HG02884 (cell line): Measurements from ENCODE around the gene CORIN.
A peak's percentile ranks its signal among the peaks of the same experiment; 100 is the strongest.

Experiments used
- ATAC-seq: cut with Tn5 transposase; IDR thresholded peaks from one replicate; pipeline ENCODE4 v1.9.1; 2021; ENCODE audit warnings: mild to moderate bottlenecking, moderate library complexity; ENCODE audit not compliant: unreplicated experiment

The CORIN gene

DNA sequence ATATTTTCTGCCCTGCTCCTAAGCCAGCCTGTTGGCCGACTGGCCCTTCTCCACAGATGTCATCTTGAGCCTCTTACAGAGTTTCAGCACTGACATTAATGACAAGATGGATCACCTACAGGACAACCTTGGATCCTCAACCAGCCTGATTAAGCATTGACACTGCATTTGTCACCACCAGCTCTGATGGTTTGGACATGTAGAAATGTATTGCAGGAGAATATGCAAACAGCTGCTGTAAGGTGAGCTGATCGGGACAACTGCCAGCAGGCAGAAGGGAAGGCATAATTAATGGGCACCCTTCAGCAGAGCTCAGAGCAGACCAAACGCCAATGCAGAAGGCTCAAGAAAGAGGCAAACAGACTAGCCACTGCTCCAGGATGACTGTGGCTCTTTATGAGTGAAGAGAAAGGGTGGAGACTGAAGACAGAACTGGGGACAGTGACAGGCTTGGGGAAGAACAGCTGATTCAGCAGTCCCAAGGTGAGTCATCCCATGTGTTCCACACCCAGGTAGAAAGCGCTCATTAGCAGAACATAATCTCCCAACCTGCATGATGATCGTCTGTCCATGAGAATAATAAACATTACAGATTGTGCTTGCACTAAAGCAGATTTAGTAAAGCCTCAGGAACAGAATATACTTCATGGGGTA is 6.7 kb downstream of the CORIN start:
- no peak for ATAC-seq

DNA sequence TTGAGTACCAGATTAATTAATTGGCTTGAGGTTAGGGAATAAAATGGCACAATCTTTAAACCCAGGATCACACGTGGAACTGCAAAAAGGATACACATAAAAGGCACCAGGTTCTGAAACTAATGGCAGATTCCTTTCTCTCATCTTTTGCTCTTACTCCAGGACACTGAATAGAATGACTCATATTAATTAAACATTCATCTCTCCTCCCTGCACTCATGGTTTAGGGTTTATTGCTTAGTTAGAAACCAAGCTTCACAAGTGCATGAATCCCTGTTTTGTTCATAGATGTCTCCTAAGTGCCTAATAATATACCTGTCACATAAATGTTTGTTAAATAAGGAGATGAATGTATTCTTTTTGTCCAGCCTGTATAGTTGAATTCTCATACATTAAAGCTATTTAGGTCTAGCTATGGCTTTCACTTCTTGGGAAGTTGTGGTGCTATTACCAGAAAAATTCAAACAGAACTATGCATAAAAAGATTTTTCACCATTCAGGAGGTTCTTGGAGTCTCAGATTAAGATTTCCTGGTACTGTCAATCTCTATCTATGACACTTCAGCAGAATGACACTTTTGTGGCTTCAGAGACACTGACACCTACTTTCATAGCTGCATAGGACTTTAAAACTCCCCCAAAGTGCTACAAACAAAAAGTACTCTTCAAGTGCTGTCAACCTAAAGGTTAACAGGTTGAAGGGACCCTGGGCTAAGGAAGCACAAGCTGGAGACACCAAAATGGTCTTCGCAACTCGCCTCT is 7.4 kb downstream of the CORIN start:
- ATAC-seq = no peak

DNA sequence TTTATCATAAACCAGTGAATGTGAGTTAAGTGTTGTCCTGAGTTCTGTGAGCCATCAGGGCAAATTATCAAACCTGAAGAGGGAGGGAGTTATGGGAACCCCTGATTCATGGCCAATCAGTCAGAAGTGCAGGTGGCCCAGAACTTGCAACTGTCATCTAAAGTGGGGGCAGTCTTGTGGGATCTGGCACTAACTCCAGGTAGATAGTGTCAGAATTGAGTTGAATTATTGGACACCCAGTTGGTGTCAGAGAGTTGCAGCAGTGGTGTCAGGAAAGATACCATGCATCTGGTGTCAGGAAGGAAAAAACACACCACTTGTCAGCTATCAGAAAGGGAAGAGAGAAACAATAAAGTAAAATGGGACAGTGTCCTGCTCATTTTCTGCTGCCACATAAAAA is 8.4 kb downstream of the CORIN start:
- no peak for ATAC-seq

GRCh38 chr4:47827343-47828047 is 10.4 kb downstream of the CORIN start:
- no peak for ATAC-seq

GRCh38 chr4:47824840-47825239 is 13.0 kb downstream of the CORIN start:
- ATAC-seq = peak; percentile 64

DNA sequence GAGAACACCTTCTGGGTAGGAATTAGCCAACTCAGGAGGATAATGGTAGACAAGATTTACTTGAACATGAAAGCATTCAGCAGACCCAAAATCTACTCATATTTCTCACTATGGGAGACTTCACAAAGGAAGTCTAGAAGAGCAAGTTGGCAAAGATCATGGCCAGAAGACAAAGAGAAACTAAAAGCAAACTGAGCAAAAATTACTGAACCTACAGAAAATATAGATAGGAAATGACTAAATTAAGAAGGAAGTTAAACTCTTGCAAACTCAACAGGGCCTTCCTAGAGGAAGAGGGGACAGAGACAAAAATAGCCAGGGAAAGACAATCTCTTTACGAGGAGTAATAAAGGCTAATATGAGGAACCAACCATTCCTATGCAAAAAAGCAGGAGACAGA is 18.7 kb downstream of the CORIN start:
- ATAC-seq = no peak

- no peak for ATAC-seq
Observed at GRCh38 chr4:47817275-47817674, 20.6 kb downstream of the CORIN start.

DNA sequence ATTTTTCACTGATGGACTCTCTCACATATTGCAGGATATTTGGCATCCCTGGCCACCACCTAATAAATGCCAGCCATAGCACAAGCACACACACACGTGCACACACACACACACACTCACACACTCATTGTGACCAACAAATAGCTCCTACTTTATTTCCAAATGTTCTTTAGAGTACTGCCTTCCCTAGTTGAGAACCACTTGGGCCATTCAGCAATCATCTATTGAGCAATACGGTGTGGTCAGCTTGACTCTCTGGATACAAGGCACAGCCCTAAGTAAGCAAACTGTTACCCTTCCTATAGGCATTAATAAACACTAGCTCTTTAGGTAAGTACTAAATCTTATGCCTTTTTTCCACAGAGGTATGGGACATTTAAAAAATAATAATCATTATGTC is 21.1 kb downstream of the CORIN start:
- no peak for ATAC-seq

DNA sequence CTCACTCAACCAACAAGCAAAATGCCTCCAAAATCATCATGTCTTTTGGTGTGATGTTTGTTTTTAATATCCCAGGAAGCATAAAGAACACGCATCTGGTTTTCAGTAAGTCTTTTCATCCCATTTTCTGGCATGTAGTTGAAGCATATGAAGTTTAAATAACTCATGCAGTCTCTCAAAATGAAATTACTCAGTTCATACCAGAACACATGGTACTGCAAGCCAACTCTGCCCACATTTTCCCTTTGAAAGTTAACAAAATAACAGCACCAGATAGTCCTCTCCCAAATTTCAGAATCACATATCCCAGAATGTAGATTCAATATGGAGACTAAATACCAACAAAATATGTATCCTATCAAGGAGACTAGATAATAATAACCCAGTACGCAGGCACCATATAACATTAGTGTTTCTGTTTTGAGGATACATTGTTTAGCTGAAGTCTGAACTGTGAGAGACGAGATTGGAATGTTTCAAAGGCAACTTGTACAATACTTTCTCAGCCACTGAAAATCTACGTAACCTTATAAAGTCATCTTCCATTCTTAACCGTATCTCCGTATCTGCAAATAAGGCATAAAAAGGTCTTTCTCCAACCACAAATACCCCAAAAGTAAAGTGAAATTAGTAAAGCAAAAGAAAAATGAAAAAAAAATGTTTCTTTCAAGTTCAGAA is 23.1 kb downstream of the CORIN start:
- no peak for ATAC-seq

DNA sequence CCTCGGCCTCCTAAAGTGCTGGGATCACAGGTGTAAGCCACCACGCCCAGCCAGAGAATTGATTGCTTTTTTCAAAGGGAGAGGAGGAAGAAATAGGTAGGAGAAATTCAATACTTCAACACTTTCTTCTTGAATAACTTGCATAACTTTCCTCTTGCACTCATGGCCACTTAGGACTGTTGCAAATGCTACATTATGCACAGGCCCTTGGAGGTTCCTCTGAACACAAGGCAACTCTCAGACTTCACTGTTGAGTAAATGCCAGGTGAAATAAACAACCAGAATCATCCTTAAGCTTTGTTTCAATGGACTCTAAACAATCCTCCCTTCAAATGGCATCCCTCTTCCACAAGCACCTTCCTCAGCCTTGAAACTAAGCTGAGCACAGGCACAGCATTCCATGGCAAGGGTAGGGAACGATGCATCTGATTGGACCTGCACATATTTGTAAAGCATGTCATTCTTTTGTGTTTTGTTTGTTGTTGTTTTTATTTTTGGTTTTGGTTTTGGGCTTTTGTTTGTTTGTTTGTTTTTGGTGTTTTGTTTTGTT is 28.1 kb downstream of the CORIN start:
- ATAC-seq = no peak

DNA sequence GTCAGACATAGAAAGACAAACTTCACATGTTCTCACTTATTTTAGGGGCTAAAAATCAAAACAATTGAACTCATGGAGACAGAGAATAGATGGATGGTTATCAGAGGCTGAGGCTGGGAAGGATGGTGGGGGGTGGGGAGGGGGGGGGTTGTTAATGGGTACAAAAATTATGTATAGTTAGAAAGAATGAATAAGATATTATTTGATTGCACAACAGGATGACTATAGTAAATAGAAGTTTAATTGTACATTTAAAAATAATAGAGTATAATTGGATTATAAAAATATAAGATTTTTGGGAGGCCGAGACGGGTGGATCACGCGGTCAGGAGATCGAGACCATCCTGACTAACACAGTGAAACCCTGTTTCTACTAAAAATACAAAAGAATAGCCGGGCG is 33.3 kb downstream of the CORIN start:
- ATAC-seq = no peak

GRCh38 chr4:47801481-47802002 is 36.3 kb downstream of the CORIN start:
- no peak for ATAC-seq

GRCh38 chr4:47798165-47798564 is 39.7 kb downstream of the CORIN start:
- no peak for ATAC-seq

- ATAC-seq = no peak
Observed at GRCh38 chr4:47791965-47792364, 45.9 kb downstream of the CORIN start.

DNA sequence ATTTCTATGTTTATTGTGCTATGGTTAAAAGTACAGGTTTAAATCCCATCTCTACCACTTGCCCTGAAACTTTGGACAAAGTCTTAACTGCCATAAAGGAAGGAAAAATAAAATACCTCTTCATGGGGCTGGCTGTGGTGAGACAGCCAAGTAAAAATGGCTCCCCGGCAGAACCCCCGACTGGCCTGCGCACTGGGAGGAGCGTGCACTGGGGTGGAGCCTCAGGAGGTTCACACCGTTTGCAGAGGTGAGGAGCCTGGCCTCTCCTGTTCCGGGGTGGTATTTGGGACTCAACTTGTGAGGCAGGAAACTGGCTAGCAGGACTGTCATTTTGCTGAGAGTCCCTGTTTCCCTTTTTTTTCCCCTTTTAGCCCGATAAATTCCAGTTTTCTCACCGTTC is 47.8 kb downstream of the CORIN start:
- ATAC-seq = no peak

DNA sequence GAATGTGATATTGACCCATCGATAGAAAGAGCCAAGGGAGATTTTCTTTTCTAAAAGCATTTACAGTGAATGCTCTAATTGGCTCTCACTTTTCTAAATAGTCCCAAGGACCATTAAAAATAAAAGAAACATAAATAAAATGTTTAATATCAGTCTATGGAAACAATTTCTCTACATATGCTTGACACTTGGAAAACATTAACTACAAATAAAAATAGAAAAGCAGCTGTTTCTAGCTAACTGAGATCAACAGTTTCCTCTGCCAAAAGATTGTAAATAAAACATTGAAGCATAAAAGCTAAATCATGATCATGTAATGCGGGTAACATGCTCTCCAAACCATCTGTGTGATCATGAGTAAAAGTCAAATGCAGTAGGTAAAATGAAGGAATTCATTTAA is 49.7 kb downstream of the CORIN start:
- ATAC-seq = no peak

DNA sequence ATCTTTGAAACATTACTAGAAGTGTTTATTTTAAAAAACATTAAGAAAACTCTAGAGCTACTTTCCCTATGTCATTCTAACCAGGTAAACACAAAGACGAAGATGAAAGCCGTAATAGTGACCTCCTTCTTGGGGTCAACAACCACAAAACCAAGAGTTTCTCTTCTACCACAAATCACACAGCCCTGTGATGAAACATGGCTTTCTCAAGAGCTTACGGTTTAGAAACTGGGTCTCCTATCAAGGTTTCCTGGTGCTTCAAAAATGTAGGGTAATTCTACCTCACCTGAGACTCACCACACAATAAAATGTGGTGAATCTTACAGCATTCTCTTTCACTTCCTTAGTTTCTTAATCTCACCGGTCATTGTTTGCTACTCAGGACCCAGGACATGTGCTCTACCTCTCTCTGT is 50.9 kb downstream of the CORIN start:
- peak; percentile 81 for ATAC-seq

DNA sequence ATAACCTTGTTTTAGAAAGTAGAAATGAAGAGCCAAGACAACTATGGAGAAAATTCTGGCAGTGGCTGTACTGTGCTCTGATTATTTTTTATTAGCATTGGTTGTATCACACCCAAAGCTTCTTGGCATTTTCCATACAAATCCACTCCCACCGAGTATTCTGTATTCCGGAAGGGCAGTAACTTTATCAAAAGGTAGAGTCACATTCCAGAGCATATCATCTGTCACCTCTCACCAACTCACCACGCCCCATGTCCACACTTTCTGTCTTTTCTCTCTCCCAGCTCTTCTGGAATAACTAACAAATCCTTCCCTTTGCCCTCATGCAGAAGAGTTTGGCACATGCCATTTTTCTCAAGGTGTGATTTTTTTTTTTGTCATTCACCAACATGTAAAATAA is 52.7 kb downstream of the CORIN start:
- ATAC-seq = no peak

DNA sequence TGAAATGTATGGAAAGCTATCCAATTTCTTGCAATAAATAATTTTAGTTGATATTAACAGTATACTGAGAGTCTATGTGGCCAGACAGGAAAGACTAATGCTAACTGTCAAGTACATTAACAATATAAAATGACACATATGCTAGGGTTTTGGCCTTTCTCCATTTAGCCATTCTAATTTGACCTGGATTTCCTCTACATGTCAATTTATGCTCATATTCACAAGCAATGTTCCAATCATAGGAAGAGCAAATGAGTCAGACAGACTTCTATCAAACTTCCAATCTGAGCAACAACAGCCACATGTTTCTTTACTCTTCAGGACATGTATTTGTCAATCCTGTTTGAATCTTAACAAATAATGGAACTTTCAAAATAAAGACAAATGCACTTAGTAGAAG is 53.6 kb downstream of the CORIN start:
- no peak for ATAC-seq

- no peak for ATAC-seq
Observed at GRCh38 chr4:47776353-47776752, 61.5 kb downstream of the CORIN start.

- no peak for ATAC-seq
Observed at GRCh38 chr4:47774079-47774478, 63.8 kb downstream of the CORIN start.
